Upper lobe of right lung (tissue), 1 donor: Measurements from ENCODE around the gene EFHC1. TPM values are rescaled to one million over a fixed set of nuclear protein-coding genes. Genes with fewer than 3 reads are reported as not detected.

Experiments used
- ATAC-seq: fragments of 200-7000 bp; cut with Tn5 transposase; one replicate; pipeline ENCODE4 v1.9.1; 2020; ENCODE audit warnings: mild to moderate bottlenecking, moderate library complexity
- DNase-seq: peaks from one replicate; pipeline ENCODE4 v3.0.0-alpha.2; 2020
- H3K27ac ChIP-seq: fragments of 200-600 bp; one replicate; pipeline ENCODE4 v1.8.0; 2022
- H3K27me3 ChIP-seq: fragments of 200-600 bp; one replicate; pipeline ENCODE4 v1.8.0; 2022; ENCODE audit warnings: mild to moderate bottlenecking
- H3K36me3 ChIP-seq: fragments of 200-600 bp; one replicate; pipeline ENCODE4 v1.8.0; 2022
- H3K4me1 ChIP-seq: fragments of 200-600 bp; one replicate; pipeline ENCODE4 v1.8.0; 2022
- H3K4me3 ChIP-seq: fragments of 200-600 bp; one replicate; pipeline ENCODE4 v1.8.0; 2022; ENCODE audit warnings: mild to moderate bottlenecking
- H3K9me3 ChIP-seq: fragments of 200-600 bp; one replicate; pipeline ENCODE4 v1.8.0; 2022
- CTCF ChIP-seq: fragments of 200-600 bp; IDR thresholded peaks from one replicate; pipeline ENCODE4 v1.8.0; 2022; ENCODE audit warnings: antibody characterized with exemption
- intact Hi-C: fragments of 100-400 bp; cut with DNase I; formaldehyde crosslinking; loops from one replicate; pipeline ENCODE4 v1.11.0; 2022
- total RNA-seq: library from RNA; stranded (reverse); fragmentation: NEBNext Ultra II Directional; extraction: Animal tissue kit (Norgen Biotek cat#: 25700); gene quantifications from one replicate; pipeline ENCODE4 v1.2.1, GENCODE V29; 2021
- donor health status: DM: no; HTN: yes; CAD: no; lungs with severe emphysema.

The EFHC1 gene
- total RNA-seq, 1 donor from 2014 or later = 16.8 TPM

GRCh38 chr6:52415917-52416628 lies 4.1 kb upstream of the EFHC1 start:
- ATAC-seq (no peak), DNase-seq (no peak)
- no peak for TF ChIP-seq CTCF
- intact Hi-C loops = loop anchor here (2.0 to 10.0 kb wide), 2 partner anchors 179 to 247 kb away; no protein-coding TSS in a partner anchor
- H3K27ac ChIP-seq = no peak overlapping the region
- H3K4me1 ChIP-seq = peaks cover 10% of the 10 kb centered on the region
- H3K27me3 ChIP-seq = peaks cover 3% of the 10 kb centered on the region
- no peaks in the 10 kb centered on the region for H3K9me3 ChIP-seq
- H3K36me3 ChIP-seq = no peaks in the 10 kb centered on the region
- no peak overlapping the region for H3K4me3 ChIP-seq

- ATAC-seq = peak; percentile 48
- Histone ChIP-seq H3K36me3 (no peaks in the 10 kb centered on the region), H3K9me3 (no peaks in the 10 kb centered on the region), H3K27ac (no peak overlapping the region), H3K4me1 (peaks cover 10% of the 10 kb centered on the region), H3K27me3 (peaks cover 3% of the 10 kb centered on the region), H3K4me3 (no peak overlapping the region)
- peak; percentile 85 for TF ChIP-seq CTCF
- DNase-seq = no peak
- intact Hi-C loops = loop anchor here (2.0 to 10.0 kb wide), 2 partner anchors 178 to 246 kb away; no protein-coding TSS in a partner anchor
These were observed 3.5 kb upstream of the EFHC1 start for GRCh38 chr6:52416629-52417151.

GRCh38 chr6:52417675-52418111 lies 2.4 kb upstream of the EFHC1 start:
- Histone ChIP-seq H3K4me1 (peaks cover 10% of the 10 kb centered on the region), H3K4me3 (no peak overlapping the region), H3K9me3 (no peaks in the 10 kb centered on the region), H3K27ac (no peak overlapping the region), H3K36me3 (no peaks in the 10 kb centered on the region), H3K27me3 (peaks cover 3% of the 10 kb centered on the region)
- no peak for TF ChIP-seq CTCF
- no peak for DNase-seq
- intact Hi-C loops = loop anchor here (2.0 to 10.0 kb wide), 2 partner anchors 177 to 245 kb away; no protein-coding TSS in a partner anchor
- no peak for ATAC-seq

- intact Hi-C loops = loop anchor here (10.0 kb wide), 1 partner anchor 176 kb away; no protein-coding TSS in a partner anchor
- peaks cover 10% of the 10 kb centered on the region for H3K4me1 ChIP-seq
- DNase-seq = no peak
- TF ChIP-seq CTCF = no peak
- H3K27me3 ChIP-seq = peaks cover 3% of the 10 kb centered on the region
- no peak for ATAC-seq
- no peak overlapping the region for H3K27ac ChIP-seq
- no peaks in the 10 kb centered on the region for H3K9me3 ChIP-seq
- no peaks in the 10 kb centered on the region for H3K36me3 ChIP-seq
- H3K4me3 ChIP-seq = no peak overlapping the region
These were observed 1.5 kb upstream of the EFHC1 start for GRCh38 chr6:52418606-52419005.

- ATAC-seq (no peak), DNase-seq (no peak)
- intact Hi-C loops = no loop called here
- Histone ChIP-seq H3K4me3 (peak overlapping the region; percentile 81), H3K36me3 (no peaks in the 10 kb centered on the region), H3K4me1 (peaks cover 10% of the 10 kb centered on the region), H3K27me3 (no peaks in the 10 kb centered on the region), H3K9me3 (no peaks in the 10 kb centered on the region), H3K27ac (peak overlapping the region; percentile 90)
- TF ChIP-seq CTCF = no peak
These were observed 671 bp downstream of the EFHC1 start for GRCh38 chr6:52420668-52421358.
